ENCODE data around the gene OTUB2. TPM values are rescaled to one million over a fixed set of nuclear protein-coding genes. Genes with fewer than 3 reads are reported as not detected.

OTUB2 gene
- total RNA-seq, 1 experiment from 2014 or later = 7.7 TPM

DNA sequence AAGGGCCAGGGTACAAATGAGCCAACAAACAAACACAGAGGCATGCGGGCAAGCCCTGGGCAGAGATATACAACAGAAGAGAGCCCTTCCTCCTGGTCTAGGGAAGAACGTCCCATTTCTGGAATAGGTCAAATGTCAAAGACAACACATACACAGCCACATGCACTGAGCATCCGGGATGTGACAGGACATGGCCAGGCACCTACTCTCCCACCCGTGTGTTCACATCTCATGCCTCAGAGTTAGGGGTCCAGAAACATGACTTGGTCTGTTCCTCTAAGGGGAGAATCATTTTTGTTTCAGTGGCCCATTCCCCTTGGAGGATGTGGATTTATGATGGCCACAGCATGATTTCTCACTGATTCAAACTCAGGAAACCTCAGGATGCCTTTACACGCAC lies 49.0 kb upstream of the OTUB2 start:
- ChIA-PET CTCF (no interaction called here), POLR2A (ENCODE audit: unreplicated experiment) (no interaction called here)
- Histone ChIP-seq H3K9me2 (replicated peaks; ENCODE audit: low read length) (no peaks in the 10 kb centered on the region), H3K4me3 (ENCODE audit: low read length) (no peak overlapping the region), H3K4me2 (ENCODE audit: low read length) (no peak overlapping the region), H3K9me3 (ENCODE audit: low read length) (no peaks in the 10 kb centered on the region), H3F3A (ENCODE audit: low read length, unreplicated experiment) (no peaks in the 10 kb centered on the region), H3K27me3 (ENCODE audit: low read length) (0 out of 2 replicates have a peak, but pooled peaks cover 6% of the 10 kb centered on the region), H4K20me1 (ENCODE audit: low read length) (no peaks in the 10 kb centered on the region), H3K9ac (ENCODE audit: low read length) (no peak overlapping the region), H3K27ac (ENCODE audit: low read length) (no peak overlapping the region), H3K4me1 (ENCODE audit: insufficient read depth, low read length) (no peaks in the 10 kb centered on the region), H3K36me3 (ENCODE audit: low read depth, low read length) (no peaks in the 10 kb centered on the region), H2AFZ (ENCODE audit: low read length) (no peak overlapping the region), H3K79me2 (ENCODE audit: low read length) (no peaks in the 10 kb centered on the region)
- intact Hi-C loops (cut with micrococcal nuclease) = no loop called here
- BruUV-seq (replicated peaks) = no TSS peak
- DNase-seq (no peak), ATAC-seq (no peak)
- TF ChIP-seq EZH2 (IDR thresholded peaks at IDR 0.05; ENCODE audit: low read length, unreplicated experiment) = no peak
- TF ChIP-seq, protein P1, sequence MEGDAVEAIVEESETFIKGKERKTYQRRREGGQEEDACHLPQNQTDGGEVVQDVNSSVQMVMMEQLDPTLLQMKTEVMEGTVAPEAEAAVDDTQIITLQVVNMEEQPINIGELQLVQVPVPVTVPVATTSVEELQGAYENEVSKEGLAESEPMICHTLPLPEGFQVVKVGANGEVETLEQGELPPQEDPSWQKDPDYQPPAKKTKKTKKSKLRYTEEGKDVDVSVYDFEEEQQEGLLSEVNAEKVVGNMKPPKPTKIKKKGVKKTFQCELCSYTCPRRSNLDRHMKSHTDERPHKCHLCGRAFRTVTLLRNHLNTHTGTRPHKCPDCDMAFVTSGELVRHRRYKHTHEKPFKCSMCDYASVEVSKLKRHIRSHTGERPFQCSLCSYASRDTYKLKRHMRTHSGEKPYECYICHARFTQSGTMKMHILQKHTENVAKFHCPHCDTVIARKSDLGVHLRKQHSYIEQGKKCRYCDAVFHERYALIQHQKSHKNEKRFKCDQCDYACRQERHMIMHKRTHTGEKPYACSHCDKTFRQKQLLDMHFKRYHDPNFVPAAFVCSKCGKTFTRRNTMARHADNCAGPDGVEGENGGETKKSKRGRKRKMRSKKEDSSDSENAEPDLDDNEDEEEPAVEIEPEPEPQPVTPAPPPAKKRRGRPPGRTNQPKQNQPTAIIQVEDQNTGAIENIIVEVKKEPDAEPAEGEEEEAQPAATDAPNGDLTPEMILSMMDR (conservative IDR thresholded peaks at IDR 0.05; ENCODE audit: low read depth, low read length) = no peak
- no peak for TF ChIP-seq EZH2phosphoT487 (IDR thresholded peaks at IDR 0.05; ENCODE audit: borderline replicate concordance, low read length)

DNA sequence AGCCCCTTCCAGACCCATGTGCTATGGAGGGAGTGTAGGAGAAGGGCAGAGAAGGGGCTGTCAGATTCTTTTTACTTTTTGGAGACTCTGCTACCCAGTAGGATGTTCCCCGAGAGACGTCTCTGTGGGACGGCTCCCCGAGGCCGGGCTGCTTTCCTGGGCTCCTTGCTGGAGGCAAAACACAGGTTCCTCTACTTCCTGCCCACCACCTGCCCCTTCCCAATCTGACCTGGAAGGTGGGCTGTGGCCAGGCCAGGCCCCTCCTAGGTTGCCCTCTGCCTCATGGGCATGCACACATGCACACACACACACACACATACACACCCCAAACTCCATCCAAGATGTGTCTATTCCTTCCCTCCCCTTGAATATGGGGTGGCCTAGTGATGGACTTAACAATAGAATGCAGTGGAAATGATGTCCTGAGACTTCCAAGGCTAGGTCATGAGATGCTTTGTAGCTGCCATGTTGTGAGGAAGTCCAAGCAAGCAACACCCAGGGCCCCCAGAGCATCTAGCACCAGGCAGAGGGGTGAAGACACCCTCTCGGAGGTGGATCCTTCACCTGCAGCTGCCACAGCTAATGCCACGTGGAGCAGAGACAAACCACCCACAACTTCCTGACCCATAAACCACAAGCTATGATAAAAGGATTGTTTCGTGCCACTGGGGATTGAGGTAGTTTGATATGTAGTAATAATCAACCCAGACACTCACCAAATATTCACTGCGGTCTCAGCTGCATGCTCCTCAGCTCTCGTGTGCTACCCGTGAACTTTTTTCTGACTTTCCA lies 48.2 kb upstream of the OTUB2 start:
- Histone ChIP-seq H3K79me2 (ENCODE audit: low read length) (no peaks in the 10 kb centered on the region), H3K4me2 (ENCODE audit: low read length) (no peak overlapping the region), H3K27ac (ENCODE audit: low read length) (no peak overlapping the region), H3K36me3 (ENCODE audit: low read depth, low read length) (no peaks in the 10 kb centered on the region), H3K4me3 (ENCODE audit: low read length) (no peak overlapping the region), H3K9me3 (ENCODE audit: low read length) (no peaks in the 10 kb centered on the region), H3K9ac (ENCODE audit: low read length) (no peak overlapping the region), H3K9me2 (replicated peaks; ENCODE audit: low read length) (no peaks in the 10 kb centered on the region), H4K20me1 (ENCODE audit: low read length) (no peaks in the 10 kb centered on the region), H2AFZ (ENCODE audit: low read length) (no peak overlapping the region), H3K27me3 (ENCODE audit: low read length) (0 out of 2 replicates have a peak, but pooled peaks cover 6% of the 10 kb centered on the region), H3K4me1 (ENCODE audit: insufficient read depth, low read length) (no peaks in the 10 kb centered on the region), H3F3A (ENCODE audit: low read length, unreplicated experiment) (no peaks in the 10 kb centered on the region)
- intact Hi-C loops (cut with micrococcal nuclease) = no loop called here
- no TSS peak for BruUV-seq (replicated peaks)
- DNase-seq (no peak), ATAC-seq (no peak)
- CTCF ChIA-PET = no interaction called here
- POLR2A ChIA-PET (ENCODE audit: unreplicated experiment) = no interaction called here
- no peak for TF ChIP-seq EZH2 (IDR thresholded peaks at IDR 0.05; ENCODE audit: low read length, unreplicated experiment)
- TF ChIP-seq, protein P1 (conservative IDR thresholded peaks at IDR 0.05; ENCODE audit: low read depth, low read length) = no peak
- TF ChIP-seq EZH2phosphoT487 (IDR thresholded peaks at IDR 0.05; ENCODE audit: borderline replicate concordance, low read length) = no peak

DNA sequence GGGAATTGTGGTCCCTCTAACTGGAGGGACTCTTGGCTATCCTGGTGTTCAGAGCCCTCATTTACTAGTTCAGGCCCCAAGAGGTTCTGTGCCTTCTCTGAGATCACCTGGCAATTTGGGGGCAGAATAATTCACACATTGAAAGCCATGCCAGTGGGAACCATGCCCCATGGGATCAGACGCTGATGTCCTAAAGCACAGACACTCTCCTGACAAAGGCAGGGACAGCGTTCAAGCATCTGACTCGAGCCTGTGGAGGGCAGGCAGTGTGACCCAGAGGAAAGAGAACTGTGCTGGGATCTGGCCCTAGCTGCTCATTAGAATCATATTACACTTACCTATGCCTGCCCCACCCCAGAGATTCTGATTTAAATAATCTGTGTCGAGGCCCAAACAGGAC lies 47.4 kb upstream of the OTUB2 start:
- H2AFZ ChIP-seq (ENCODE audit: low read length) = no peak overlapping the region
- no peak overlapping the region for H3K27ac ChIP-seq (ENCODE audit: low read length)
- ATAC-seq (no peak), DNase-seq (no peak)
- H3K9me3 ChIP-seq (ENCODE audit: low read length) = no peaks in the 10 kb centered on the region
- no peak for TF ChIP-seq EZH2 (IDR thresholded peaks at IDR 0.05; ENCODE audit: low read length, unreplicated experiment)
- TF ChIP-seq EZH2phosphoT487 (IDR thresholded peaks at IDR 0.05; ENCODE audit: borderline replicate concordance, low read length) = no peak
- TF ChIP-seq, protein P1 (conservative IDR thresholded peaks at IDR 0.05; ENCODE audit: low read depth, low read length) = no peak
- H3K9me2 ChIP-seq (replicated peaks; ENCODE audit: low read length) = no peaks in the 10 kb centered on the region
- H3K9ac ChIP-seq (ENCODE audit: low read length) = no peak overlapping the region
- ChIA-PET POLR2A (ENCODE audit: unreplicated experiment) (no interaction called here), CTCF (no interaction called here)
- intact Hi-C loops (cut with micrococcal nuclease) = no loop called here
- H3K27me3 ChIP-seq (ENCODE audit: low read length) = 0 out of 2 replicates have a peak, but pooled peaks cover 6% of the 10 kb centered on the region
- no peak overlapping the region for H3K4me2 ChIP-seq (ENCODE audit: low read length)
- no peaks in the 10 kb centered on the region for H3K79me2 ChIP-seq (ENCODE audit: low read length)
- H3K4me1 ChIP-seq (ENCODE audit: insufficient read depth, low read length) = no peaks in the 10 kb centered on the region
- H4K20me1 ChIP-seq (ENCODE audit: low read length) = no peaks in the 10 kb centered on the region
- H3F3A ChIP-seq (ENCODE audit: low read length, unreplicated experiment) = no peaks in the 10 kb centered on the region
- BruUV-seq (replicated peaks) = no TSS peak
- no peaks in the 10 kb centered on the region for H3K36me3 ChIP-seq (ENCODE audit: low read depth, low read length)
- H3K4me3 ChIP-seq (ENCODE audit: low read length) = no peak overlapping the region

All from PC-3 (cell line).